WI38 (cell line): ENCODE data around the gene TCF19.

Experiments
- H3K4me3 ChIP-seq: 2 replicates; pipeline ENCODE4 v1.5.1; 2011; ENCODE audit warnings: low read depth, mild to moderate bottlenecking, control low read depth, low read length
- CTCF ChIP-seq: IDR thresholded peaks from 2 replicates; pipeline ENCODE4 v1.5.1; 2012; ENCODE audit warnings: low read depth, mild to moderate bottlenecking, control low read depth, low read length

Gene TCF19

GRCh38 chr6:31130751-31131150 lies 27.6 kb upstream of the TCF19 start:
- H3K4me3 ChIP-seq, result no peak overlapping the region
- no peak for TF ChIP-seq CTCF

- TF ChIP-seq CTCF, result no peak
These were observed 26.8 kb upstream of the TCF19 start for GRCh38 chr6:31131595-31131994.

GRCh38 chr6:31132806-31133205 lies 25.6 kb upstream of the TCF19 start:
- no peak for TF ChIP-seq CTCF

More at GRCh38 chr6:31131595-31131994, 26.8 kb upstream of the TCF19 start:
- no peak overlapping the region for H3K4me3 ChIP-seq

GRCh38 chr6:31135710-31136109 lies 22.7 kb upstream of the TCF19 start:
- no peak overlapping the region for H3K4me3 ChIP-seq
- no peak for TF ChIP-seq CTCF

More at GRCh38 chr6:31132806-31133205, 25.6 kb upstream of the TCF19 start:
- no peak overlapping the region for H3K4me3 ChIP-seq

GRCh38 chr6:31138982-31139381 lies 19.4 kb upstream of the TCF19 start, which contains the start of gene PSORS1C2:
TSS of gene PSORS1C2 (minus strand) at chr6:31139066. CDS start at chr6:31139026, 40 bp downstream.
- TF ChIP-seq CTCF, result no peak
- H3K4me3 ChIP-seq, result no peak within 1 kb of the TSS

- TF ChIP-seq CTCF, result no peak
- H3K4me3 ChIP-seq, result no peak overlapping the region
These were observed 18.8 kb upstream of the TCF19 start for GRCh38 chr6:31139599-31139998.

- TF ChIP-seq CTCF, result no peak
- no peak overlapping the region for H3K4me3 ChIP-seq
These were observed 17.7 kb upstream of the TCF19 start for GRCh38 chr6:31140643-31141042.
